ENCODE results near the gene TMCC2.
"Not testable (repeated sequence)": the region's sequence is repeated elsewhere in the genome, so short reads cannot be mapped to it uniquely, and the experiment has no call there.

Gene TMCC2

GRCh38 chr1:205227584-205228013, at the start of gene TMCC2:
TSS of gene TMCC2 (plus strand) at chr1:205227946. CDS start at chr1:205228565, 619 bp downstream.
- DNase-seq (ENCODE audit: low read depth in 1 of 2, low spot score in 1 of 2), result peak; percentile 54 to 70

- no peak for DNase-seq (ENCODE audit: low read depth in 1 of 2, low spot score in 1 of 2)
These were observed 47.9 kb upstream of the TMCC2 start for GRCh38 chr1:205179842-205180241.

GRCh38 chr1:205180331-205180730, 47.4 kb upstream of the TMCC2 start:
- not testable (repeated sequence) for DNase-seq (ENCODE audit: low read depth in 1 of 2, low spot score in 1 of 2)

- DNase-seq (ENCODE audit: low read depth in 1 of 2, low spot score in 1 of 2), result no peak
These were observed 44.8 kb upstream of the TMCC2 start for GRCh38 chr1:205182930-205183329.

GRCh38 chr1:205183676-205184335, 43.9 kb upstream of the TMCC2 start:
- DNase-seq (ENCODE audit: low read depth in 1 of 2, low spot score in 1 of 2), result no peak

- DNase-seq (ENCODE audit: low read depth in 1 of 2, low spot score in 1 of 2), result no peak
These were observed 41.6 kb upstream of the TMCC2 start for GRCh38 chr1:205186191-205186590.

GRCh38 chr1:205187420-205187819, 40.3 kb upstream of the TMCC2 start:
- no peak for DNase-seq (ENCODE audit: low read depth in 1 of 2, low spot score in 1 of 2)

GRCh38 chr1:205188098-205188497, 39.6 kb upstream of the TMCC2 start:
- DNase-seq (ENCODE audit: low read depth in 1 of 2, low spot score in 1 of 2), result no peak

- no peak for DNase-seq (ENCODE audit: low read depth in 1 of 2, low spot score in 1 of 2)
These were observed 39.1 kb upstream of the TMCC2 start for GRCh38 chr1:205188596-205188995.

GRCh38 chr1:205189131-205189530, 38.6 kb upstream of the TMCC2 start:
- no peak for DNase-seq (ENCODE audit: low read depth in 1 of 2, low spot score in 1 of 2)

- DNase-seq (ENCODE audit: low read depth in 1 of 2, low spot score in 1 of 2), result no peak
These were observed 36.7 kb upstream of the TMCC2 start for GRCh38 chr1:205190845-205191577.

GRCh38 chr1:205191622-205192021, 36.1 kb upstream of the TMCC2 start:
- DNase-seq (ENCODE audit: low read depth in 1 of 2, low spot score in 1 of 2), result no peak

- no peak for DNase-seq (ENCODE audit: low read depth in 1 of 2, low spot score in 1 of 2)
These were observed 35.5 kb upstream of the TMCC2 start for GRCh38 chr1:205192287-205192686.

GRCh38 chr1:205199090-205199930, 28.4 kb upstream of the TMCC2 start:
- DNase-seq (ENCODE audit: low read depth in 1 of 2, low spot score in 1 of 2), result peak in 1 of 2 donors; percentile 44

- no peak for DNase-seq (ENCODE audit: low read depth in 1 of 2, low spot score in 1 of 2)
These were observed 27.8 kb upstream of the TMCC2 start for GRCh38 chr1:205199931-205200299.

GRCh38 chr1:205204552-205204951, 23.2 kb upstream of the TMCC2 start:
- no peak for DNase-seq (ENCODE audit: low read depth in 1 of 2, low spot score in 1 of 2)

GRCh38 chr1:205205055-205205454, 22.7 kb upstream of the TMCC2 start:
- DNase-seq (ENCODE audit: low read depth in 1 of 2, low spot score in 1 of 2), result no peak

GRCh38 chr1:205208811-205209210, 18.9 kb upstream of the TMCC2 start:
- no peak for DNase-seq (ENCODE audit: low read depth in 1 of 2, low spot score in 1 of 2)

- DNase-seq (ENCODE audit: low read depth in 1 of 2, low spot score in 1 of 2), result no peak
These were observed 17.0 kb upstream of the TMCC2 start for GRCh38 chr1:205210756-205211168.

GRCh38 chr1:205211169-205211838, 16.4 kb upstream of the TMCC2 start, which contains the start of gene DSTYK:
TSS of gene DSTYK (minus strand) at chr1:205211702. CDS start at chr1:205211535, 167 bp downstream.
- DNase-seq (ENCODE audit: low read depth in 1 of 2, low spot score in 1 of 2), result peak; percentile 88 to 92

Data from activated CD4-positive, alpha-beta T cell treated with anti-CD3 and anti-CD28 coated beads, Interleukin-2, amount 50 U/mL, for 24 hours (primary cell).